Caki2 (cell line): ENCODE results near the gene EPS15. TPM values are rescaled to one million over a fixed set of nuclear protein-coding genes. Genes with fewer than 3 reads are reported as not detected.
"Not testable (repeated sequence)": the region's sequence is repeated elsewhere in the genome, so short reads cannot be mapped to it uniquely, and the experiment has no call there.

ENCODE experiments used
- DNase-seq: peaks from one replicate; pipeline ENCODE4 v3.0.0-alpha.2; 2015; ENCODE audit warnings: low read depth
- in situ Hi-C: cut with HindIII; loops from 2 replicates; pipeline ENCODE4 v1.10.0; 2016; ENCODE audit warnings: low sequenced_read_pairs, low pct_unique_long_range_greater_than_20kb, mixed read lengths
- total RNA-seq: library from RNA; depleted of rRNA; stranded (reverse); fragments of >200 nt; shearing (Covaris generic); gene quantifications from 2 replicates; pipeline ENCODE4 v1.2.3, GENCODE V29; 2014; ENCODE audit warnings: low replicate concordance

The EPS15 gene
- total RNA-seq, 1 experiment from 2014 or later = 8.7 TPM

DNA sequence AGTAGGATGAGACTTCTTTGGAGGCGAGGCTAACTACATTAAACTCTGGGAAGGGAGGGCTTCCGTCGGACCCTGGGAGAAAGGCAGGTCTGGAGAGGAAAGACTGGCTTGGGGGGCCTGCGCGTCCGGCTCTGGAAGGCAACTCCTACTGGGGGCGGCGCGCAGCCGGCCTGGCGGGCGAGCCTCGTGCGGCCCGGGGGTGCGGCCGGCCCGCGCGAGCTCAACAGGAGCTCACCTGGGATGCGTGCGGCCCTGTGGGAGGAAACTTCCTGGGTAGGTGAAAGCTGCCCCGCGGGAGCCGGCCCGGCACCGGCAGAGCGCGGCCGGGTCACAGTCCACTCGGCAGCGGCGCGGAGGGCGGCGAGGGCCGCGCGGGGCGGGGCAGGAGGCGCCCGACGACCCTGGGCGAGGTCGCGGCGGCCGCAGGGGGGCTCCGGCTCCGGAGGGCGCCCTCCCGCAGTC is 449 bp downstream of the EPS15 start:
- in situ Hi-C loops = no loop called here
- DNase-seq = no peak

DNA sequence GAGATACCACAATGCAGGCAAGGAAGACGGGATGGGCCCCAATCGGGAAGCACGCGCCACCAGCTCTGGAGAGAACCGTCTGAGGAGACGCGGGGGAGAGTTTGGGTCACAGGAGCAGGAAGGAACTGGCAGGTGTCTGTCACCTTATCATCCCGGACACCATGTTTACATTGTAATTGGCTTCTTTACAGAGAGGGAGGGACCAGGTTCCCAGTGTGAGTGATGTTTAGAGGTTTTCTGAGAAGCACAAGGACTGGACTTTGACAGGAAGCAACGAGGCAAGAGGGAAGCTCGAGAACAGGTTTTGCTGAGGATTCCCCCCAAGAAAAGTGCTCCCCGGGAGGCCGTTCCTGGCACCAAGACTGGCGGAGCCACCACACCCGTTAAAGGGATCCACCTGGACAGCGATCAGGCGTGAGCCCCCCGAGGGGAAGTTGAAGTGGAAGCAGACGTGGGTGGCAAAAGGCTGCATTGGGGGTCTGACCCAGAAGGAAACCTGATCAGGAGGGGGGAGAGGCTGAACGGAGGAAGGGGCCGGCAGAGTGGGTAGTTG is 957 bp downstream of the EPS15 start:
- DNase-seq = peak; percentile 50
- in situ Hi-C loops = no loop called here

DNA sequence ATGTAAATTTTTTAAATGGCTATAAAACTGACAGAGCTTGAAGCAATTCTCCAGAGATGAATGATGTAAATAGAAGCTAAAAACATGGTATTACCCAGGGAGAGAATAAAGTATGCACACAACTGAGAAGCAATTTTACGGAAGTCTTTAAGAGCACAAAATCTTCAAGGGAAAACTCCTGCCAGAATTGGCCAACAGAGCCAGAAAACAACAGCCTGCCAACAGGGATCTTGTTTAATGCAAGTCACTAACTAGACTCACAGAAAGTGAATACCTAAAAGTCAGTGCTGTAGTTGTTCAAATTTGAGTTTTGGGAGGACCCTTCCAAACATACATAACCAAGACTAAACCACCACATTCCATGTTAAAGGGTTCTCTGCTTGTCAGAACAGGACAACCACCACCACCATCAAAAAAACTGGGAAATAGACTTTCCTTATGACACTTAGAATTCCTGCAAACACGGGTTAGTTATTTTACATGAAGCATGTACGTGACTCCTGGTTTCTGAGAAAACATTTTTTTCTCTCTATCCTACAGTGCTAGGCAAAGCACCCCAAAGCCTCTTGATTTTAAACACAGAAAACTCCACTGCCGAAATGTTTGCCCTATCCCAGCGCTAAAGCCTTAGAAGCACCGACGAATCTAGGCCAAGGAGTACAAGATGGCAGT is 1.6 kb downstream of the EPS15 start:
- no peak for DNase-seq
- in situ Hi-C loops = no loop called here

DNA sequence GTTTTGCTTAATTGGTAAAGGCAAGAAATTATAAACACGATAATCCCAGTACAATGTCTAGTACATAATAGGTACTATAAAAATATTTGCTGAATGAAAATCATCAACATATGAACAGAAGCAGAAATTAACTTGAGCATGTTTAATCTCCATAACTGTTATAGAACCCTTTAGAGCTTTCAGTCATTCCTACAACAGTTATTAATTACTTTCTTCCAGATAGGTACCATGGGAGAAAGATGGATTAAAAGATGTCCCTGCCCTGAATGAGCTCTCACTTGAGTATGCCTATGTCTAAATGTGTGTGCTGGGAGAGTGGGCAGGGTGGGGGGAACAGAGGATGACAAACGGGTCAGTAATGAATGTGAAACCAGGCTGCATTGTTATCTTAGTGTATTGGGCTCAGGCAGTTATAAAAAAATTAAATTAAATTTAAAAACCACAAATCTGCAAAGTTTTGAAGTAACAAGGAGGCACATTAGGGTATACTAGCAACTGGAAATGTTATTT is 2.4 kb downstream of the EPS15 start:
- in situ Hi-C loops = no loop called here

DNA sequence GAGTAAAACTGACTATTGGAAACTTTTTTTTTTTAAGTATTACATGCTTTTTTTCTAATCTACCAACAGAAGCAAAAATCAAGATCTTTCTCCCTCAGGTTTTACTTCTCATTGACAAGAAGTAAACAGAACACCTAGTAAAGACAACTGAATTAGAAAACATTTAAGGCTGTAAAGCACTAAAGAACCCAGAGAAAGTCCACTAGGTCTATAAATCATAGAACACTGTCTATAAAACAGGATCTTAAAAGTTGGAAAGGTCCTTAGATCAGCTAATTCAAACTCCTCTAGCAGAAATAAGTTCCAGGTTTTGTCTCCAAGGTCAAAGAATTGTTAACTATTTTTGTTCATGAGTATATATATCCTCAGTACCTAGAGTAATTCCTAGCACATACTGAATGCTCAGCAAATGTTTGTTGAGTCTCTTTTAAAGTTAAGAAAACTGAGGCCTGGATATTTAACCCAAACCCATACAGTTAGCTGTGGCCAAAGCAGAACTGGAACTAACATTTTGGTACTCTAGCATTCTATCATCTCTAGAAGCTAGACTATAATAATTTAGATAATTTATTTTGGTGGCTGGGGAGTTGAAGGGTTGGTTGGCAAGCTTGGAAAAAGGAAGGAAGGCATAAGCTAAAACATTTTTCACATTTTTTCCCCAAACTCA is 3.0 kb downstream of the EPS15 start:
- in situ Hi-C loops = no loop called here
- DNase-seq = no peak

More for the DNA sequence above, 2.4 kb downstream of the EPS15 start:
- no peak for DNase-seq

DNA sequence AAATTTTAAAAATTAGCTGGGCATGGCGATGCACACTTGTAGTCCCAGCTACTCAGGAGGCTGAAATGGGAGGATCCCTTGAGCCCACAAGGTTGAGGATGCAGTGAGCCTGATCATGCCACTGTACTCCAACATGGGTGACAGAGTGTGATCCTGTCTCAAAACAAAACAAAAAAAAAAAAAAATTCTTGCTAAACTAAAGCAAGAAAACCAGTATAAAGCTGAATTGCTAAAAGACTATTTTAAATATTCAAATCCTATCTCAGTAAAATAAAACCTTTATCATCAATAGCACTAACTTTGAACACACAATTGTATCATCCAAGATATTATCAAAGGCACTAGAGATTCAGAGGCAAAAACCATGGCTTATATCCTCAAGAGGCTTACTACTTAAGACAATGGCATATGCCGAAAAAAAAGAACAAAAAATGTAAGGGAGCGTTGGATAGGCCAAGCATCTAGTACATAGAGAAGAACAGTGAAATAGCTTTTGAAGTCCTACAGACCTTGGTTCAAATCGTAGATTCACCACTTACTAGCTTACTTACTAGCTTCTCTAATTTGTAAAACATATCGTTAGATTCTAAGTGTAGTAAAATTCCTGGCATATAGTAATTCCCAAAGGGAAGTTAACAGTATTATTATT is 3.6 kb downstream of the EPS15 start:
- no peak for DNase-seq
- in situ Hi-C loops = no loop called here

DNA sequence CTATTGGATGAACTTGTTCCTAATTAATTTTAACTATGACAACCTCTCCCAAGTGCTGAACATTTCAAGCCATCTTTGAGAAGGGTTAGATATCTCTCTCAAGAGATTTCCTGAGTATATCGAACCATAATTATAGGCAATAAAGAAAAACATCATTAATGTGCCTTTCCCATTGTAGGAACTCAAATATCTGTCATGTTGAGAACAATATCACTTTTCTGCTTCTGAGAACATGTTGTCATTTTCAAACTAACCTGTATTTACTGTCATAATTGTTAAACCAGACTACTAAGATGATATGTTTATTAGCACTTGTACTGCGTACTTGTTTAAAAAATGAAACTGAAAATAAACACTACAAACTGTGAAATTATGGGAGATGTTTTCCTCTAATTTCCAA is 4.3 kb downstream of the EPS15 start:
- DNase-seq = no peak
- in situ Hi-C loops = no loop called here

DNA sequence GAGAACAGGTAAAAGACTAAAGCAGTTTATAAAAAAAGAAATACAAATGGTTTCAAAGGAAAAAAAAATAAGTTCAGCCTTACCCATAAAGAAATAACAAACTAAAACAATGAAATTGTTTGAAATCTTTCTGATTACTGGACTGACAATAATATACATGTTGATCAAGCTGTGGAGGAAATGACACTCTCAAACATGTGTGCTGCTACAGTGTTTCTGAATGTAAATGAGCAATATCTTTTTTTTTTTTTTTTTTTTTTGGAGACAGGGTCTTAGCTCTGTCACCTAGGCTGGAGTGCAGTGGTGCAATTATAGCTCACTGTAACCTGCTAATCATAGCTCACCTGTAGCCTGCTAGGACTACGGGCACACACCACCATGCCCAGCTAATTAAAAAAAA is 6.5 kb downstream of the EPS15 start:
- DNase-seq = no peak
- in situ Hi-C loops = no loop called here

DNA sequence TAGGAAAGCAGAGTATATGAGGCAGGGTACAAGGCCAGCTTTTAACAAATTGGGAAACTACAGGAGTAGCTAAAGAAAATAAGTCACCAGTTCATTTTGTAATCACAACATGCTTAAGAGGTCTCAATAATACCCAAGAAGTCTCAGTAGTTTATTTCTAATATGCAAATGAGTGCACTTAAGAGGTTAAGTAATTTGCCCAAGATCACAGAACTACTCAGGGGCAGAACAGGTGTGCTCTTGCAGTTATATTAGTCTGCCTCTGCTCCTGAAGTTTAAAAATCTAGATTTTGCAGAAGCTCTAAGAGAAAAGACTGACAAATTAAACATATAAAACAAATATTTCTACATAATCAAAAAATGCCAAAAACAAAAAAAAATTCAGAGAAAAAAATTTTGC is 6.9 kb downstream of the EPS15 start:
- in situ Hi-C loops = no loop called here
- no peak for DNase-seq

DNA sequence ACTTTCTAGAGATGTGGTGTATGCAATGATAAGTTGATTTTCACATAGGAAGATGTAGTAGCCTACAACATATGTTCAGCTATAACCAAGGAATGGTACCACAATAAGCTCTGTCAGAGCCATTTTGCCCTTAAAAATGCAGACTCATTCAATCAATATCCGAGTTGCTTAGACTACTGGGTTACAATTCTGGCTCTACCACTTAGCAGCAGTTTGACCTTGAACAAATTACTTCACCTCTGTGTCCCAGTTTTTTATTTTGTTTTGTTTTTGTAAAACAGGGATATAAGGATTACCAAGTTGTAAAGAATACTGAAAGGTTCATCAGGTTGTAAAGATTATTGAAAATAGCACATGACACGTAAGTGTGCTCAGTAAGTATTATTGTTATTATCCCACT is 9.3 kb downstream of the EPS15 start:
- in situ Hi-C loops = no loop called here
- no peak for DNase-seq

DNA sequence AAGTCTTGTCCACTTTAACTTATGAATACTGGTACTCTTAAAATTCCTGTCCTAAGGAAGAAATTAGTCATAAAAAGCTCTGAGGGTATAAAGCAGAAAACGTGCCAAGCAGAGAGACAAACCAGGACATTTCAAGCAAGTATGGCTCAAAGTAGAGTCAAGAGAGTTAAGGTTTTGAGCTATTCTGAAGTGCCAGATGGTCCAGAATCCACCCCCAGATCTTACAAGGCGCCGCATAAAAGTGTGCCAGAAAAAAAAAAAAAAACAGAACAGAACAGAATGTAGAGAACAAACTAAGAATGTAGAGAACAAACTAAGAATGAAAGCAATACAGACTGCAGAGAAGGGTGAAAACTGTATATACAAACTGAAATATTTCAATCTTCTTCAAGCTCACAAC is 12.5 kb downstream of the EPS15 start:
- in situ Hi-C loops = no loop called here

DNA sequence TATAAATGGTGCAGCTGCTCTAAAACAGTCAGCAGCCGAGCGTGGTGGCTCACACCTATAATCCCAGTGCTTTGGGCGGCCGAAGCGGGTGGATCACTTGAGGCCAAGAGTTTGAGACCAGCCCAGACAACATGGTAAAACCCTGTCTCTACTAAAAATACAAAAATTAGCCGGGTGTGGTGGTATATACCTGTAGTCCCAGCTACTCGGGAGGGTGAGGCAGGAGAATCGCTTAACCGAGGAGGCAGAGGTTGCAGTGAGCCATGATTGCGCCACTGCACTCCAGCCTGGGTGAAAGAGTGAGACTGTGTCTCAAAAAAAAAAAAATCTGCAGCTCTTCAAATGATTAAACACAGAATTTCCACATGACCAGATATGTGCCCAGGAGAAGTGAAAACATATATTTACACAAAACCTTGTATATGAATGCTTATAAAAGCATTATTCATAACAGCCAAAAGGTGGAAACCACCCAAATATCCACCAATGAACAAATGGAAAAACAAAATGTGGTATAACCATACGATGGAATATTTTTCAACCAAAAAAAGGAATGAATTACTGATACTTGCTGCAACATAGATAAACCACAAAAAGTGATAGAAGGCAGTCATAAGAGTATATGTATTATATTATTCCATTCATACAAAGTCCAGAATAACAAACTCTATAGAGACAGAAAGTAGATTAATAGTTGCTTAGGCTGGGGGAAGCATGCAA is 14.1 kb downstream of the EPS15 start:
- DNase-seq = no peak
- in situ Hi-C loops = no loop called here

More for the DNA sequence above, 12.5 kb downstream of the EPS15 start:
- no peak for DNase-seq

DNA sequence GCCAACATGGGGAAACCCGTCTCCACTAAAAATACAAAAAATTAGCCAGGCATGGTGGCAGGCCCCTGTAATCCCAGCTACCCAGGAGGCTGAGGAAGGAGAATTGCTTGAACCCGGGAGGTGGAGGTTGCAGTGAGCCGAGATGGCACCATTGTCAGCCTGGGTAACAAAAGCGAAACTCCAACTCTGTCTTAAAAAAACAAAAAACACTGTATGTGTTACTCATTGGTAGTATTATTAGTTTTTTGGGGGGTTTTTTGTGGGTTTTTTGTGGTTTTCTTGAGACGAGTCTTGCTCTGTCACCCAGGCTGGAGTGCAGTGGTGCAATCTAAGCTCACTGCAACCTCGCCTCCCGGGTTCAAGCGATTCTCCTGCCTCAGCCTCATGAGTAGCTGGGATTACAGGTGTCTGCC is 17.8 kb downstream of the EPS15 start:
- in situ Hi-C loops, DNase-seq: not testable (repeated sequence)

DNA sequence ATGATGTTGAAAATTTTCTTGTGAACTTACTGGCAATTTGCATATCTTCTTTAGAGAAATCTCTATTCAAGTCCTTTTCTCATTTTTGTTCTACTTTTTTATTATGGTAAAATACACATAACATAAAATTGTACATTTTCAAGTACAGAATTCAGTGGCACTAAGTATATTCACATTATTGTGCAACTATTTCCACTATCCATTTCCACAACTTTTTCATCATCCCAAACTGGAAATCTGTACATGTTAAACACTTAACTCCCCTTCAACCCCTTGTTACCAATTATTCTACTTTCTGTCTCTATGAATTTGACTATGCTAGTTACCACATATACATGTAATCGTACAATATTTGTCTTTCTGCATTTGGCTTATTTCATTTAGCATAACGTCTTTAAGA is 19.4 kb downstream of the EPS15 start:
- in situ Hi-C loops = no loop called here

DNA sequence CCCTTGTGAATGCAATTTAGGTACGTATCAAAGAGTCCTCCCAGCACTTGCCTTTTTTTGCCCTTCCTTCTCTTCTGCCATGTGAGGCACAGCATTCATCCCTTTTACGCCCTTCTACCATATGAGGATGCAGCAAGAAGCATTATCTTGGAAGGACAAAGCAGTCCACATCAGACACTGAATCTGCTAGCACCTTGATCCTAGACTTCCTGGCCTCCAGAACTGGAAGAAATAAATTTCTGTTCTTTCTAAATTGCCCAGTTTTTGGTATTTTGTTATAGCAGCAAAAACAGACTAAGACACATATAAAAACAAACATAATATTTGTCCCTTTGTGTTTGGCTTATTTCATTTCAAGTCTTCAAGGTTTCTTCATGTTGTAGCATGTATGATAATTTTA is 20.1 kb downstream of the EPS15 start:
- no peak for DNase-seq
- in situ Hi-C loops = no loop called here

More for the DNA sequence above, 19.4 kb downstream of the EPS15 start:
- DNase-seq = no peak

DNA sequence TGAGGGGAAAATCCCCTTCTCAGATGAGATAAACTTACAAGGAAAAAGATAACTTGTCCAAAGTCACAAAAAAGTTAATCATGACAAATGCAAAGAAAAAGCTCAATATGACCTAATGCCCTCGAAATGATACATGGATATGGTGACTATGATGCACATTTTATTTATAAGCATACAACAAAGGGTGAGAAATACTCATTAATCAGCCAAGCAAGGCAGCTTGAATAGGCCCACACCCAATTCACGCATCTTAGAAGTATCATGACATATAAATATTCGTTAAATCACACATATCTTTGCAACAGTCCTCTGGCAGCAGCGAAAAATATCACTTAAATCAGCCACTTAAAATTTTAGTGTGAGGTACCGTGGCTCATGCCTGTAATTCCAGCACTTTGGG is 21.7 kb downstream of the EPS15 start:
- no peak for DNase-seq
- in situ Hi-C loops = no loop called here

DNA sequence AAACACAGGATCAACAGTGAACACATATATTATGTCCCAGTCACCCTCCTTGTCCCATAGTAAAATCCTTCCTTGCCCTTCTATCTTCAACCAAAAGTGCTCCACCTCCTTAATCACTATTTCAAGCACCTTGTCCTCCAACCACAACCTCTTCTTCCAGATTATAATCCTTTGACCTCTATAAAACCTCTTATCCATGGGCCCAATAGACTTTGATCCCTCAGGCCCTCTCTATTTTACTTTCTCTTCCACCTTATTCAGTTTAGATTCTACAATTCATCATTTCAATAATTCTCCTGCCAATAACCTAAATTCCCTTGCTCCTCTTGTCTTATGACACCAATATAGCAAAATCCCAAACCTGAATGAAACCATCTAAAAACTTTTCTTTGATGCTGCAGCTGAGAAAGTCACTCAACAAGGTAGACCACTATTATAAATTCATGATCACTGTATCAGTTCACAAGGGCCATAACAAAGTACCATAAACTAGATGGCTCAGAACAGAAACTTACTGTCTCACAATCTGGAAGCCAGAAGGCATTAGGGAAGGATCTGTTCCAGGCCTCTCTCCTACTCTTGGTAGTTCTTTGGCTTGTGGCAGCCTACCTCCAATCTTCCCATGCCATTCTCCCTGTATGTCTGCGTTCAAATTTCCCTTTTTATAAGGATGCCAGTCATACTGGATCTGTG is 24.8 kb downstream of the EPS15 start:
- DNase-seq = no peak
- in situ Hi-C loops = no loop called here
